ENCODE measurements around the gene MYEOV. TPM values are rescaled to one million over a fixed set of nuclear protein-coding genes. Genes with fewer than 3 reads are reported as not detected.

Gene MYEOV
- total and polyA plus RNA-seq, 2 of the 8 experiments (the other 6 are each of a cell fraction or from before 2014, with no cell fraction given), result 0.44 to 0.67 TPM

DNA sequence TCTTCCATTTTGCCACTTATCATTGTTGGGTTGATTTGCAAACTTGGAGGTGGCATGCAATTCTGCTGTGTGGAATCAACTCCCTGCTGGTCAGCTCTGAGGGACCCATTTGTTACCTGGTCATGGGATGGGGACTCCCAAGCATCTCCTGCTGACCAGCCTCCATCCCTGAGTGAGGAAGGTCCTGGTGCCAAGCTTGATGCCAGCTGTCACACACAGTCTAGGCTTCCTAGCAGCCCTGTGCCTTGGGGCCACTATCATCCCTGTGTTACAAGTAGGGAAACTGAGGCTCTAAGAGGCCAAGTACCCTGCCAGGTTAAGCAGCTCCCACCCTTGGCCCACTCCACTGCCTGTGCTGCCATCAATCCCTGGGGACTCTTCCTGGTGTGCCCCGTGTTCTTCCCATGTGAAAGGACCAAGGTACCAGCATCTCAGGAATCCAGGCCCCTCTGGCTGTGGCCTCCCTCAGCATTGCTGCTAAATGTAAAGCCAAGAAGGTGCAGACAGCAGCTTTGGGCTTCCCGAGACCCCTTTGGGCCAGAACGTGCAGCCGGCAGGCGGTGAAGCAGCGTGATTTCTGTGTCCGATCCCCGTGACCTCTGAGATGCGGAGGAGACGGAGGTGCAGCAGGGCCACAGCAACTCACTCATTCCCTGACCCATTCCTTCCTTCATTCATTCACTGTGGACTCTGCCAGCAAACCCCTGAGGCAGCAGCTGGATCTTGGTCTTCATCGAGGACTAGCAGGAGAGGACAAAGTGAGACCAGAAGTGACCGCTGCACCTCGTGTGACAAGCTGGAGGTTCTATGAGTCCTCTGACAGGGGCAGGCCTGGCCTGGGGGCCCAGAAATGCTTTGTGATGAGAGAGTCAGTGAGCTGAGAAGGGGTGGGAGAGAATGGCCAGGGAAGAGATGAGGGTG, 49.7 kb downstream of the MYEOV start (continued):
- no peak for TF ChIP-seq SIX5 (IDR thresholded peaks at IDR 0.05; ENCODE audit: low read depth, low read length)
- TF ChIP-seq BACH1 (IDR thresholded peaks at IDR 0.05; ENCODE audit: low read length), result no peak
- TF ChIP-seq EP300 (IDR thresholded peaks at IDR 0.05; ENCODE audit: borderline replicate concordance in 1 of 2, low read depth in 2 of 2, low read length in 2 of 2), result no peak
- TF ChIP-seq, protein P1, sequence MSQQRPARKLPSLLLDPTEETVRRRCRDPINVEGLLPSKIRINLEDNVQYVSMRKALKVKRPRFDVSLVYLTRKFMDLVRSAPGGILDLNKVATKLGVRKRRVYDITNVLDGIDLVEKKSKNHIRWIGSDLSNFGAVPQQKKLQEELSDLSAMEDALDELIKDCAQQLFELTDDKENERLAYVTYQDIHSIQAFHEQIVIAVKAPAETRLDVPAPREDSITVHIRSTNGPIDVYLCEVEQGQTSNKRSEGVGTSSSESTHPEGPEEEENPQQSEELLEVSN (IDR thresholded peaks at IDR 0.05), result no peak
- no peak for TF ChIP-seq BRCA1 (IDR thresholded peaks at IDR 0.05; ENCODE audit: low read depth, low read length)
- TF ChIP-seq EGR1 (IDR thresholded peaks at IDR 0.05; ENCODE audit: borderline replicate concordance, low read depth, low read length), result no peak
- no peak for TF ChIP-seq CEBPB (IDR thresholded peaks at IDR 0.05; ENCODE audit: low read depth, low read length)

Data from H1 (cell line).